ENCODE data around the gene ALKBH8. TPM values are rescaled to one million over a fixed set of nuclear protein-coding genes. Genes with fewer than 3 reads are reported as not detected.
A peak's percentile ranks its signal among the peaks of the same experiment; 100 is the strongest.

Gene ALKBH8, protein sequence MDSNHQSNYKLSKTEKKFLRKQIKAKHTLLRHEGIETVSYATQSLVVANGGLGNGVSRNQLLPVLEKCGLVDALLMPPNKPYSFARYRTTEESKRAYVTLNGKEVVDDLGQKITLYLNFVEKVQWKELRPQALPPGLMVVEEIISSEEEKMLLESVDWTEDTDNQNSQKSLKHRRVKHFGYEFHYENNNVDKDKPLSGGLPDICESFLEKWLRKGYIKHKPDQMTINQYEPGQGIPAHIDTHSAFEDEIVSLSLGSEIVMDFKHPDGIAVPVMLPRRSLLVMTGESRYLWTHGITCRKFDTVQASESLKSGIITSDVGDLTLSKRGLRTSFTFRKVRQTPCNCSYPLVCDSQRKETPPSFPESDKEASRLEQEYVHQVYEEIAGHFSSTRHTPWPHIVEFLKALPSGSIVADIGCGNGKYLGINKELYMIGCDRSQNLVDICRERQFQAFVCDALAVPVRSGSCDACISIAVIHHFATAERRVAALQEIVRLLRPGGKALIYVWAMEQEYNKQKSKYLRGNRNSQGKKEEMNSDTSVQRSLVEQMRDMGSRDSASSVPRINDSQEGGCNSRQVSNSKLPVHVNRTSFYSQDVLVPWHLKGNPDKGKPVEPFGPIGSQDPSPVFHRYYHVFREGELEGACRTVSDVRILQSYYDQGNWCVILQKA
- 10 to 100 TPM in 1 of 4 donors, 1 to 10 TPM in 3; 4.4 to 11.8 (median 7.1) TPM for total RNA-seq

DNA sequence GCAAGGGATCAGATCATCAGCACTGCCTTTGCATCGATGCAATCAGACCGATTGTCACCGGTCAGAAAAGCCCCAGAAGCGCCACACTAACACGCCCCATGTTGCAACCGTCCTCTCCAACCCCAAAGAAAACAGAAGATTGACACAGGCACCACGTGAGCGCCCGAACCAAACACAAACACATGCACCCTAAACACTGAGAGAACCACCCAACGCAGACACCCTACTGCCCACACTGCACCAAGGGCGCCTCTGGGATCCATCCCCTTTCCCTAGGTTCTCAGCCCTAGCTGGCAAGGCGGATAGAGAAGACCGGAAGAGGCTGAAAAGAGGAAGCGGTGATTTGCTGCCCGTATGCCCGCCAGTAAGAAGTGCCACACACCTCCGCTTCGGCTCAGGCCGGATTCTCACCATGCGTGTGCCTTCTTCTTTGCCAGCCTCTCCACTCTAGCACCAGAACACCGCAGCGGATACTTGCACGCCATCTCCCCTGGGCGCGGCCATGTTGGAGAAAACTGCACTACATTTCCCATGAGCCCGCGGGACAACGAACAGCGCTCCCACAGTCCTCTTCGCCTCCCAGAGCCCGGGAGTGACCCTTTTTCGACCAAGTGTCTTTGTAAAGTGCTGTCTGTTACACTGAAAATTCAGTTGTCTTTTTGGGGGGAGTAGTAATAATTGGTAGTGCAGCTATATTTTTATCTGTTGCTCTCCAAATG is at the start of gene ALKBH8:
ALKBH8 (minus strand) TSS at position 517 of the 719 bp plus-strand sequence. CDS start 4,842 bp downstream, outside the sequence.
- ATAC-seq (ENCODE audit: low FRiP score) (peak; percentile 83), DNase-seq (ENCODE audit: low spot score) (peak; percentile 51)

DNA sequence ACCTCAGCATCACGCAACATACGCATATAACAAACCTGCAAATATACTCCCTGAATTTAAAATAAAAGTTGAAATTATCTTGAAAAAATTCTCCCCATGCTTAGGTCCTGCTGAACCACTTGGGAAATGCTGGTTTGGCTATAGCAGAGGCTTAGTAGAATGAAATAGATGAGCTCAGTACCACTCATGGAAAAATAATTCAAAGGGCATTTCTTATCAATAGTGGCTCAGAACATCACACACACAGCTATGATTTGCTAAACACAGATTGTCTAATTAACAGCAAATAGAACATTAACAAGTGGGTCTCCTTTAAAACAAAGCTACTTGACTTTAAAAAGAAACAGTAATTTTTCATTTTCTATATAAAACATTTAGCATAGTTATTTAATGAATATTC is 46.9 kb upstream of the ALKBH8 start:
- TF ChIP-seq, protein P1, sequence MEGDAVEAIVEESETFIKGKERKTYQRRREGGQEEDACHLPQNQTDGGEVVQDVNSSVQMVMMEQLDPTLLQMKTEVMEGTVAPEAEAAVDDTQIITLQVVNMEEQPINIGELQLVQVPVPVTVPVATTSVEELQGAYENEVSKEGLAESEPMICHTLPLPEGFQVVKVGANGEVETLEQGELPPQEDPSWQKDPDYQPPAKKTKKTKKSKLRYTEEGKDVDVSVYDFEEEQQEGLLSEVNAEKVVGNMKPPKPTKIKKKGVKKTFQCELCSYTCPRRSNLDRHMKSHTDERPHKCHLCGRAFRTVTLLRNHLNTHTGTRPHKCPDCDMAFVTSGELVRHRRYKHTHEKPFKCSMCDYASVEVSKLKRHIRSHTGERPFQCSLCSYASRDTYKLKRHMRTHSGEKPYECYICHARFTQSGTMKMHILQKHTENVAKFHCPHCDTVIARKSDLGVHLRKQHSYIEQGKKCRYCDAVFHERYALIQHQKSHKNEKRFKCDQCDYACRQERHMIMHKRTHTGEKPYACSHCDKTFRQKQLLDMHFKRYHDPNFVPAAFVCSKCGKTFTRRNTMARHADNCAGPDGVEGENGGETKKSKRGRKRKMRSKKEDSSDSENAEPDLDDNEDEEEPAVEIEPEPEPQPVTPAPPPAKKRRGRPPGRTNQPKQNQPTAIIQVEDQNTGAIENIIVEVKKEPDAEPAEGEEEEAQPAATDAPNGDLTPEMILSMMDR (IDR thresholded peaks at IDR 0.05), result no peak
- DNase-seq (ENCODE audit: low spot score), result no peak
- ATAC-seq (ENCODE audit: low FRiP score), result no peak

More for the DNA sequence above, at the start of gene ALKBH8:
- TF ChIP-seq, protein P1 (IDR thresholded peaks at IDR 0.05), result no peak

DNA sequence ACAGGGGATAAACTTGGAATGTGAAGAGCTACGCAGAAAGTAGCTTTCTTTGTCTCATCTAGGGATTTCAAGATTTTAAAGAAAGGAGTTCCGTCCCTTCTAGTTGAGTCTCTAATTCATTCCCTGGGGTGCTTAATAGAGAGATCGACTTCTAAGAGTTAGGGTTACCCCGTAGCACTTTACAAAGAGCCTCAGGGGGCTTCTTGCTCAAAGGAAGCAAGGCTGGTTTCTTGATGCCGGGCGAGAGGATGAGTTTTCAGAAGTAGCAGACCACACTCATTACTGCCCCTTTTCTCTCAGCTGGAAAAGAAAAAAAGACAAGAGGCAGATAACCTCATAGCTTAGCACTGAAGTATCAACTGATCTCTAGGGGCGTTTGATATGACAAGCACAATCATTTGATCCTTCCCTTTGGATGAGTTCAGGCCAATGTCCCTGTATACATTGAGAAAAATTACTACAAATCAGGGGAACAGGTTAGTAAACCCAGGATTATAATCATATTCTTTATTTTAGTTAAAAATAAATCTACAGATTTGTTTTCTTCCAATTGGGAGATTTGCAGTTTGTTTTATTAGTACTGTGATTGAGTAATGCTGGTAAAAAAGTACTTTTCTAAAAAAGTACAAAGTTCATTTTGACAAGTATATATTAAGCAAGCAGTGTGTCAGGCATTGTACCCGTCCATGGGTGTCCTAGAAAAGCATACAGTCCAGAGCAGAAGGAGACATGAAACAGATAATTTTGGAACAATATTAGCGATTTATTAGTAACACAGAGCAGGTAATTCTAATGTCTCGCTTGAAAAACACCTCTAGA is 44.1 kb upstream of the ALKBH8 start:
- ATAC-seq (ENCODE audit: low FRiP score), result no peak
- DNase-seq (ENCODE audit: low spot score), result no peak
- TF ChIP-seq, protein P1 (IDR thresholded peaks at IDR 0.05), result no peak

DNA sequence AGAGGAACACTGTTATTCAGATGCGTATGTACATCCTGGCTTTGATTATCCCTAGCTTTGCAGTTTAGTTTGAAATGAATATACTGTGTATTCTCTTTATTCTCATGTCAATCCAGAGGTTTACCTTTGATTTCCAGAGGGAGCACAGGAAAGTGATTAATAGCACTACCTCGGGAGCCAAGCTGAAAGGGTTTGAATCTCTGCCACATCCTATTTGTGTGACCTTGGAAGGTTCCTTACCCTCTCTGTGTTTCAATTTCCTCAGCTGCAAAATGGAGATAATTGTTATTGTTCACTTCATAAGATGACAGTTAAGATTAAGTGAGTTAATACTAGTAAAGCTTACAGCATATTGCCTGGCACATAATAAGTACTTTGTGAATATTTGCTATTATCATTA is 43.3 kb upstream of the ALKBH8 start:
- ATAC-seq (ENCODE audit: low FRiP score) (no peak), DNase-seq (ENCODE audit: low spot score) (no peak)
- TF ChIP-seq, protein P1 (IDR thresholded peaks at IDR 0.05), result no peak

DNA sequence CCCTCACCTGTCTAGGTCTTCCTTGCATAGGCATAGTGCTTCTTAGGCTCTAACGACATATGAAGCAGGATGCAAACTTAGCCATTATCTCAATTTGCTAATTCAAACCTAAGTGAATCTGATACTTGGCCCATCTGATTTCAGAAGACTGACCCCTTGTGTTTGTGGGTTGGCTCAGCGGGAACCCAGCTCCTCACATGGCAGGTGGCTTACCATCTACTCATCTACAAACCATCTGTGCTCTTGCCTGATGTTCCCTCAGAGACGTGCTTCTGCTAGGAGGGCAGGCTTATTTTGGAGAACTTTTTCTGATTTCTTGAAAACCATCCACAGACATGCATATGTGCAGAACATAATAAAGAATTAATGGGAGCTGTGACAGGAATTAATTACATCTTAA is 40.6 kb upstream of the ALKBH8 start:
- TF ChIP-seq, protein P1 (IDR thresholded peaks at IDR 0.05), result no peak
- ATAC-seq (ENCODE audit: low FRiP score) (no peak), DNase-seq (ENCODE audit: low spot score) (no peak)
